Mesenchymal stem cell (in vitro differentiated cells and primary cell): ENCODE results near the gene SREK1IP1.
"Not testable (repeated sequence)": the region's sequence is repeated elsewhere in the genome, so short reads cannot be mapped to it uniquely, and the experiment has no call there.

ENCODE experiments used
- DNase-seq: peaks from one replicate; pipeline ENCODE4 v3.0.0-alpha.2; 2013
- H2AFZ ChIP-seq: one replicate; pipeline ENCODE4 v1.6.1; 2013; ENCODE audit warnings: low read depth, mild to moderate bottlenecking, control low read depth, inconsistent platforms, low read length, moderate library complexity
- H2AK5ac ChIP-seq: 2 replicates; pipeline ENCODE4 v1.6.1; 2013; ENCODE audit warnings: low read length, moderate library complexity, mild to moderate bottlenecking, inconsistent platforms; ENCODE audit not compliant: severe bottlenecking
- H2BK120ac ChIP-seq: one replicate; pipeline ENCODE4 v1.6.1; 2013; ENCODE audit warnings: low read depth, mild to moderate bottlenecking, inconsistent platforms, low read length, moderate library complexity
- H2BK12ac ChIP-seq, 2 experiments: one replicate each; pipeline ENCODE4 v1.6.1; 2013; ENCODE audit warnings: inconsistent platforms in 2 of 2, low read length in 2 of 2, mild to moderate bottlenecking in 2 of 2, moderate library complexity in 2 of 2, control low read depth in 1 of 2
- H2BK15ac ChIP-seq: one replicate; pipeline ENCODE4 v1.6.1; 2013; ENCODE audit warnings: mild to moderate bottlenecking, low read depth, inconsistent platforms; ENCODE audit not compliant: poor library complexity, severe bottlenecking
- H2BK5ac ChIP-seq: 2 replicates; pipeline ENCODE4 v1.6.1; 2013; ENCODE audit warnings: low read depth, mild to moderate bottlenecking, low read length, control low read depth, inconsistent platforms; ENCODE audit not compliant: poor library complexity, severe bottlenecking
- H3K14ac ChIP-seq, 2 experiments: one replicate each; pipeline ENCODE4 v1.6.1; 2013; ENCODE audit warnings: inconsistent platforms in 2 of 2, low read length in 2 of 2, control low read depth in 1 of 2, mild to moderate bottlenecking in 1 of 2, moderate library complexity in 1 of 2
- H3K18ac ChIP-seq, 2 experiments: one replicate each; pipeline ENCODE4 v1.6.1; 2013; ENCODE audit warnings: inconsistent platforms in 2 of 2, low read length in 2 of 2, control low read depth in 1 of 2, low read depth in 1 of 2, mild to moderate bottlenecking in 1 of 2
- H3K23ac ChIP-seq, 2 experiments: one replicate each; pipeline ENCODE4 v1.6.1; 2013; ENCODE audit warnings: inconsistent platforms in 2 of 2, low read length in 2 of 2, mild to moderate bottlenecking in 2 of 2, moderate library complexity in 2 of 2, control low read depth in 1 of 2
- H3K27ac ChIP-seq: 2 replicates; pipeline ENCODE4 v1.5.1; 2013; ENCODE audit warnings: mild to moderate bottlenecking, moderate library complexity, low read length, control low read depth, inconsistent platforms; ENCODE audit not compliant: poor library complexity, severe bottlenecking
- H3K27me3 ChIP-seq, 2 experiments: 2 replicates each; pipeline versions ENCODE4 v1.6.1 to v1.7.0; 2013; ENCODE audit warnings: low read length in 2 of 2, mild to moderate bottlenecking in 2 of 2, moderate library complexity in 2 of 2, control low read depth in 1 of 2, inconsistent platforms in 1 of 2; ENCODE audit not compliant: control insufficient read depth in 1 of 2, insufficient read depth in 1 of 2
- H3K36me3 ChIP-seq, 2 experiments: 2 replicates each; pipeline versions ENCODE4 v1.6.1 to v1.7.0; 2013; ENCODE audit warnings: low read length in 2 of 2, control low read depth in 1 of 2, inconsistent platforms in 1 of 2, low read depth in 1 of 2, mild to moderate bottlenecking in 1 of 2; ENCODE audit not compliant: insufficient read depth in 2 of 2, control insufficient read depth in 1 of 2
- H3K4ac ChIP-seq, 2 experiments: one replicate each; pipeline ENCODE4 v1.6.1; 2013; ENCODE audit warnings: inconsistent platforms in 2 of 2, low read length in 2 of 2, mild to moderate bottlenecking in 2 of 2, moderate library complexity in 2 of 2, control low read depth in 1 of 2, low read depth in 1 of 2
- H3K4me1 ChIP-seq: 2 replicates; pipeline ENCODE4 v1.6.1; 2013; ENCODE audit warnings: low read depth, low read length, control low read depth; ENCODE audit not compliant: control insufficient read depth, insufficient read depth
- H3K4me2 ChIP-seq: 2 replicates; pipeline ENCODE4 v1.6.1; 2013; ENCODE audit warnings: low read length, mild to moderate bottlenecking, inconsistent platforms; ENCODE audit not compliant: poor library complexity, severe bottlenecking
- H3K4me3 ChIP-seq, 2 experiments: 2 replicates each; pipeline versions ENCODE4 v1.5.1 to v1.7.0; 2013; ENCODE audit warnings: low read length in 2 of 2, mild to moderate bottlenecking in 2 of 2, control low read depth in 1 of 2, low read depth in 1 of 2; ENCODE audit not compliant: insufficient read depth in 1 of 2
- H3K79me1 ChIP-seq: replicated peaks from 2 replicates; pipeline ENCODE4 v1.6.1; 2013; ENCODE audit warnings: mild to moderate bottlenecking, control low read depth, low read length, inconsistent platforms; ENCODE audit not compliant: poor library complexity, severe bottlenecking
- H3K9ac ChIP-seq: 2 replicates; pipeline ENCODE4 v1.7.0; 2013; ENCODE audit warnings: mild to moderate bottlenecking, low read length, moderate library complexity
- H3K9me3 ChIP-seq: 2 replicates; pipeline ENCODE4 v1.7.0; 2013; ENCODE audit warnings: mild to moderate bottlenecking, low read length; ENCODE audit not compliant: control insufficient read depth
- H4K8ac ChIP-seq: one replicate; pipeline ENCODE4 v1.6.1; 2013; ENCODE audit warnings: inconsistent platforms, mild to moderate bottlenecking, low read length, moderate library complexity
- H4K91ac ChIP-seq: one replicate; pipeline ENCODE4 v1.6.1; 2013; ENCODE audit warnings: mild to moderate bottlenecking, low read length, inconsistent platforms
- WGBS: methylation state at CpG from one replicate; pipeline ENCODE4 v1.1.7; 2013; ENCODE audit warnings: mixed read lengths; 5-methylcytosine and 5-hydroxymethylcytosine counted together

The SREK1IP1 gene

DNA sequence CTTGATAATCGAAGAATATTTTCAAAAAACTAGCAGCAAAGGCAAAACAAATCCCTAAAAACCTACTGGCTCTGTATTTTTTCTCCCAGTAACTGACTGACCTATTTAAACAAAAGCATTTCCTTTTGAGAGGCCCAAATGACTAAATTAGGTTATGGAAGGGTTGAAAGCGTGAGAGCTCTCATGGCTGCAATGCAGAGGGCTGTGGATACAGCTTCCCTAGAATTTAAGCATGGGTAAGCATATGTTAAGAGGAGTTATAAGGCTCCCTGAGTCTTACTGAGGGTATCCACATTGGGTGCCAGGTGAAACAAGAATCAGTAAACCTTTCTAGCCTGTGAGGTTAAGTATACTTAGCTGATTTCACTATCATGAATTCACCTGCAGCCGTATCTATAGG lies 45.9 kb downstream of the SREK1IP1 start:
- Histone ChIP-seq H3K36me3 (peaks cover 0 to 66% of the 10 kb centered on the region in 2 experiments), H2BK15ac (no peak overlapping the region), H3K4ac (no peak overlapping the region), H2BK12ac (no peak overlapping the region), H2BK5ac (no peak overlapping the region), H2AK5ac (no peak overlapping the region), H2AFZ (no peak overlapping the region), H2BK120ac (no peak overlapping the region), H3K27me3 (no peaks in the 10 kb centered on the region), H3K18ac (no peak overlapping the region), H3K4me3 (no peak overlapping the region), H3K9me3 (no peaks in the 10 kb centered on the region), H3K9ac (no peak overlapping the region), H4K8ac (no peak overlapping the region), H3K79me1 (peaks cover 1% of the 10 kb centered on the region), H3K4me1 (no peaks in the 10 kb centered on the region), H3K27ac (no peak overlapping the region), H3K4me2 (no peak overlapping the region), H3K23ac (no peak overlapping the region), H4K91ac (no peak overlapping the region), H3K14ac (no peak overlapping the region)
- no peak for DNase-seq
- WGBS, result 93% methylated on average over 3 of the region's 3 CpGs

DNA sequence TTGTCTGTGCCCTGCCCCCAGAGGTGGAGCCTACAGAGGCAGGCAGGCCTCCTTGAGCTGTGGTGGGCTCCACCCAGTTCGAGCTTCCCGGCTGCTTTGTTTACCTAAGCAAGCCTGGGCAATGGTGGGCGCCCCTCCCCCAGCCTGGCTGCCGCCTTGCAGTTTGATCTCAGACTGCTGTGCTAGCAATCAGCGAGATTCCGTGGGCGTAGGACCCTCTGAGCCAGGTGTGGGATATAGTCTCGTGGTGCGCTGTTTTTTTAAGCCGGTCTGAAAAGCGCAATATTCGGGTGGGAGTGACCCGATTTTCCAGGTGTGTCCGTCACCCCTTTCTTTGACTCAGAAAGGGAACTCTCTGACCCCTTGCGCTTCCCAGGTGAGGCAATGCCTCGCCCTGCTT lies 54.0 kb downstream of the SREK1IP1 start:
- H3K27ac ChIP-seq, H3K4me2 ChIP-seq, H3K79me1 ChIP-seq, H2BK120ac ChIP-seq, H3K9me3 ChIP-seq, H3K4me1 ChIP-seq, H3K27me3 ChIP-seq, H3K4ac ChIP-seq, H2AK5ac ChIP-seq, H4K91ac ChIP-seq, H4K8ac ChIP-seq, H2BK15ac ChIP-seq, H3K14ac ChIP-seq, H3K4me3 ChIP-seq, H3K9ac ChIP-seq, H3K36me3 ChIP-seq, H2BK5ac ChIP-seq, H3K23ac ChIP-seq, DNase-seq, H3K18ac ChIP-seq, H2AFZ ChIP-seq, H2BK12ac ChIP-seq: not testable (repeated sequence)
- 90% methylated on average over 12 of the region's 16 CpGs for WGBS

DNA sequence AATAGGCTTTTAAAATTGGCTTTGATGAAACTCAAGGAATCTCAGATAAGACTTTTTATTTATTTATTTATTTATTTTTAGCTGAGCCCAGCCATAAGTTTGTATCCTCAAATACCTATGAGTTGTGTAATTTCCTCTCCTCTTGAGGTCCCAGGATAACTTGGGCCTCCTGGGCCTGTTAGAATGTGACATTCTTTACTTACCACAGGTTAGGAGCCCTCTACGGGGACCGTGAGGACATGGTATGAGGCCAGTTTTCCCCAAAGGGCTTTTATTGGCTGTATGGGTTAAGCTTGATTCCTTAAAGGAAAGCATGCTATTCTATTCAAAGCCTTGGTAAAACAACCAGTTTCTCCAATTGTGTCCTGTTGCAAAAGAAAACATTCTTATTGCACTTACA lies 61.3 kb downstream of the SREK1IP1 start:
- Histone ChIP-seq H2AK5ac (no peak overlapping the region), H3K14ac (no peak overlapping the region), H2BK12ac (no peak overlapping the region), H2BK120ac (no peak overlapping the region), H3K27me3 (no peaks in the 10 kb centered on the region), H3K4me1 (no peaks in the 10 kb centered on the region), H3K4me2 (no peak overlapping the region), H3K27ac (no peak overlapping the region), H4K91ac (no peak overlapping the region), H3K36me3 (no peaks in the 10 kb centered on the region), H2AFZ (no peak overlapping the region), H3K9ac (no peak overlapping the region), H2BK15ac (no peak overlapping the region), H3K79me1 (no peaks in the 10 kb centered on the region), H4K8ac (no peak overlapping the region), H3K23ac (no peak overlapping the region), H3K4me3 (no peak overlapping the region), H3K18ac (no peak overlapping the region), H2BK5ac (no peak overlapping the region), H3K4ac (no peak overlapping the region), H3K9me3 (no peaks in the 10 kb centered on the region)
- no peak for DNase-seq
- WGBS, result 88% methylated on average over 2 of the region's 2 CpGs

DNA sequence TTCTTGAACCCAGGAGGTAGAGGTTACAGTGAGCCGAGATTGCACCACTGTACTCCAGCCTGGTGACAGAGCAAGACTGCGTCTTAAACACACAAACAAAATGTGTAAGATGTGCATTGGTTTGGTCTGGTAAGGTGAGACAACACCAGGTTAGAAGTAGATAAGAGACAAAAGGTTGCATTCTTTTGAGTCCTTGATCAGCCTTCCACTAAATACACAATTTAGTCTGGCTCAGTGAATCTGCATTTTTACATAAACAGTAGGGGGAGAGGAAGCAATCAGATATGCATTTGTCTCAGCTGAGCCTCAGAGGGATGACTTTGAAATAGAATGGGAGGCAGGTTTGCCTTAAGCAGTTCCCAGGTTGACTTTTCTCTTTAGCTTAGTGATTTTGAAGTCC lies 62.4 kb downstream of the SREK1IP1 start:
- not testable (repeated sequence) for H3K4ac ChIP-seq, H3K18ac ChIP-seq, H3K4me2 ChIP-seq, H2BK12ac ChIP-seq, H2AFZ ChIP-seq, H3K27me3 ChIP-seq, H3K79me1 ChIP-seq, H2BK5ac ChIP-seq, H3K23ac ChIP-seq, H3K9ac ChIP-seq, H3K9me3 ChIP-seq, H4K8ac ChIP-seq, H2AK5ac ChIP-seq, DNase-seq, H4K91ac ChIP-seq, H3K4me1 ChIP-seq, H3K4me3 ChIP-seq, H3K36me3 ChIP-seq, H2BK120ac ChIP-seq, H3K27ac ChIP-seq, H3K14ac ChIP-seq, H2BK15ac ChIP-seq
- 23% methylated on average over 2 of the region's 2 CpGs for WGBS
